H1 (cell line): ENCODE results near the gene ZBTB7A.

Source experiments
- CTCF ChIP-seq, 3 experiments: IDR thresholded peaks; 1 replicate in 2 of 3; 2 replicates in 1 of 3; pipeline versions ENCODE4 v1.5.1 to v1.6.1; 2011; ENCODE audit warnings: low read length in 3 of 3, mild to moderate bottlenecking in 3 of 3, inconsistent platforms in 2 of 3, low read depth in 1 of 3, moderate library complexity in 1 of 3; ENCODE audit not compliant: insufficient read depth in 1 of 3; ENCODE audit errors: control extremely low read depth in 1 of 3
- NRF1 ChIP-seq: IDR thresholded peaks from 2 replicates; pipeline ENCODE4 v1.6.1; 2011; ENCODE audit warnings: mild to moderate bottlenecking, low read depth, low read length, improper control_type of control experiment
- POLR2AphosphoS5 ChIP-seq: IDR thresholded peaks from 2 replicates; pipeline ENCODE4 v1.6.1; 2011; ENCODE audit warnings: low read depth, low read length
- RBBP5 ChIP-seq: IDR thresholded peaks from 2 replicates; pipeline ENCODE4 v1.7.1; 2012; ENCODE audit warnings: low read depth, mild to moderate bottlenecking, inconsistent platforms, low read length, moderate library complexity, borderline replicate concordance
- RFX5 ChIP-seq: IDR thresholded peaks from 2 replicates; pipeline ENCODE4 v1.6.1; 2011; ENCODE audit warnings: low read depth, low read length, improper control_type of control experiment, borderline replicate concordance
- SUZ12 ChIP-seq: fragments of 200-600 bp; sonication (generic); IDR thresholded peaks from 2 replicates; pipeline ENCODE4 v1.6.1; 2012; ENCODE audit warnings: mild to moderate bottlenecking, inconsistent platforms, low read length, moderate library complexity, mixed read lengths
- TAF1 ChIP-seq: IDR thresholded peaks from 2 replicates; pipeline ENCODE4 v1.6.1; 2011; ENCODE audit warnings: mild to moderate bottlenecking, low read depth, low read length
- TCF12 ChIP-seq: IDR thresholded peaks from 2 replicates; pipeline ENCODE4 v1.6.1; 2011; ENCODE audit warnings: low read depth, mild to moderate bottlenecking, low read length

GRCh38 chr19:4108767-4109625 is 42.3 kb upstream of the ZBTB7A start:
- TF ChIP-seq RFX5 (no peak), CTCF (IDR thresholded peaks at IDR 0.05; ENCODE audit: control extremely low read depth in 1 of 3, insufficient read depth in 1 of 3, low read depth in 1 of 3, low read length in 3 of 3) (no peak), POLR2AphosphoS5 (no peak), TAF1 (no peak), TCF12 (no peak), RBBP5 (no peak), SUZ12 (no peak), NRF1 (no peak)
